NB4 (cell line): Measurements from ENCODE around the gene GNAT1.

Experiments used
- CTCF ChIP-seq: IDR thresholded peaks from one replicate; pipeline ENCODE4 v1.5.1; 2012; ENCODE audit warnings: low read depth, low read length
- MYC ChIP-seq: IDR thresholded peaks from 2 replicates; pipeline ENCODE4 v1.6.1; 2011; ENCODE audit warnings: low read depth, low read length
- POLR2A ChIP-seq: IDR thresholded peaks from 2 replicates; pipeline ENCODE4 v1.6.1; 2011; ENCODE audit warnings: mild to moderate bottlenecking; ENCODE audit not compliant: insufficient read length; ENCODE audit errors: extremely low read depth
- TF ChIP-seq, protein P1 (sequence below): IDR thresholded peaks from 2 replicates; pipeline ENCODE4 v1.6.1; 2011; ENCODE audit warnings: low read depth, low read length

DNA sequence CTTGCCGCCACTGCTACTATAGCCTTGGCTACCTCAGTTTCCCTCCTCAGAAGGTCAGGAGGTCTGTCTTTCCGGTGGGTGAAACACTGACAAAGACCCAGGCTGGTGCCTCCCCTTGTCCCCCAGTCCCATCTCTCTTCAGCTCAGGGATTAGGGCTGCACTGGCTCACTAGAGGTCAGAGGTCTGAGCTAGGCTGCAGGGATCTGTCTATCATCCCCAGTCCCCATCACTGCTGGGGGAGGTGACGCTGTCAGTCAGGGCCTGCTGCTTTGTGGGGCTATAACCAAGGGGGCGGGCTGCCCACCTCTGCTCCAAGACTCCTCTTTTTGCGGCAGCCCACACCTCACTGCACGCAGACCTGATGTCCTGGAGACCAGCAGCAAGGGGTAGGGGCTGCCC is 22.6 kb upstream of the GNAT1 start:
- TF ChIP-seq CTCF (no peak), POLR2A (no peak), MYC (no peak)
- TF ChIP-seq, protein P1, sequence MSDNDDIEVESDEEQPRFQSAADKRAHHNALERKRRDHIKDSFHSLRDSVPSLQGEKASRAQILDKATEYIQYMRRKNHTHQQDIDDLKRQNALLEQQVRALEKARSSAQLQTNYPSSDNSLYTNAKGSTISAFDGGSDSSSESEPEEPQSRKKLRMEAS: no peak
